IMR-90 (cell line): ENCODE results near the gene MMP23B. TPM values are rescaled to one million over a fixed set of nuclear protein-coding genes. Genes with fewer than 3 reads are reported as not detected.
"Not testable (repeated sequence)": the region's sequence is repeated elsewhere in the genome, so short reads cannot be mapped to it uniquely, and the experiment has no call there.

ENCODE experiments used
- ATAC-seq: fragments of 200-7000 bp; cut with Tn5 transposase; 2 replicates; pipeline ENCODE4 v1.9.1; 2020; ENCODE audit warnings: low read depth, mild to moderate bottlenecking, moderate library complexity
- BruUV-seq: library from RNA; stranded (reverse); fragments of 400-500 nt; replicated peaks from 2 replicates; lab custom pipeline; 2021; lab: Mats Ljungman, UMichigan
- CTCF ChIA-PET: fragments of 300-600 bp; formaldehyde crosslinking; extraction: SDS; loops from one replicate; lab custom pipeline; 2021; ENCODE audit warnings: antibody characterized with exemption; lab: Yijun Ruan, JAX
- POLR2A ChIA-PET: fragments of 300-600 bp; sonication (Branson Sonifier 250); formaldehyde crosslinking; loops from one replicate; lab custom pipeline; 2022; ENCODE audit warnings: antibody characterized with exemption; ENCODE audit not compliant: unreplicated experiment; lab: Charles Lee
- DNase-seq: peaks from one replicate; pipeline ENCODE4 v3.0.0; 2013
- H2AFZ ChIP-seq: replicated peaks from 2 replicates; pipeline ENCODE3; 2013; ENCODE audit warnings: low read length, mild to moderate bottlenecking; ENCODE audit not compliant: poor library complexity
- H2AK5ac ChIP-seq: 2 replicates; pipeline ENCODE4 v1.6.1; 2013; ENCODE audit warnings: low read depth, low read length, inconsistent platforms
- H2AK9ac ChIP-seq: replicated peaks from 2 replicates; pipeline ENCODE3; 2013; ENCODE audit warnings: mild to moderate bottlenecking, low read depth, low read length, moderate library complexity; ENCODE audit not compliant: poor library complexity
- H2BK120ac ChIP-seq: 2 replicates; pipeline ENCODE4 v1.6.1; 2013; ENCODE audit warnings: low read depth, low read length, inconsistent platforms
- H2BK15ac ChIP-seq: 3 replicates; pipeline ENCODE4 v1.6.1; 2013; ENCODE audit warnings: low read depth, low read length, inconsistent platforms
- H2BK20ac ChIP-seq: 2 replicates; pipeline ENCODE4 v1.6.1; 2013; ENCODE audit warnings: low read depth, mild to moderate bottlenecking, inconsistent platforms, low read length, moderate library complexity
- H2BK5ac ChIP-seq: 2 replicates; pipeline ENCODE4 v1.6.1; 2013; ENCODE audit warnings: mild to moderate bottlenecking, low read depth, low read length, inconsistent platforms; ENCODE audit not compliant: poor library complexity, severe bottlenecking
- H3K14ac ChIP-seq: replicated peaks from 2 replicates; pipeline ENCODE4 v1.6.1; 2013; ENCODE audit warnings: low read depth, low read length, inconsistent platforms
- H3K18ac ChIP-seq: 2 replicates; pipeline ENCODE4 v1.6.1; 2013; ENCODE audit warnings: low read depth, low read length, control low read depth
- H3K23ac ChIP-seq: 2 replicates; pipeline ENCODE4 v1.6.1; 2013; ENCODE audit warnings: low read depth, low read length, inconsistent platforms
- H3K27ac ChIP-seq: 2 replicates; pipeline ENCODE4 v1.5.1; 2013; ENCODE audit warnings: mild to moderate bottlenecking, control low read depth, low read length; ENCODE audit not compliant: insufficient read depth
- H3K27me3 ChIP-seq: 2 replicates; pipeline ENCODE4 v1.6.1; 2013; ENCODE audit warnings: low read length; ENCODE audit not compliant: control insufficient read depth, insufficient read depth
- H3K36me3 ChIP-seq: 2 replicates; pipeline ENCODE4 v1.6.1; 2013; ENCODE audit warnings: low read length, mixed read lengths; ENCODE audit not compliant: control insufficient read depth, insufficient read depth
- H3K4ac ChIP-seq: 2 replicates; pipeline ENCODE4 v1.6.1; 2013; ENCODE audit warnings: low read depth, low read length, inconsistent platforms
- H3K4me1 ChIP-seq: 2 replicates; pipeline ENCODE4 v1.6.1; 2013; ENCODE audit warnings: low read length, mixed read lengths; ENCODE audit not compliant: control insufficient read depth, insufficient read depth
- H3K4me2 ChIP-seq: 2 replicates; pipeline ENCODE4 v1.6.1; 2013; ENCODE audit warnings: low read depth, mild to moderate bottlenecking, control low read depth, low read length, moderate library complexity
- H3K4me3 ChIP-seq: 2 replicates; pipeline ENCODE4 v1.5.1; 2013; ENCODE audit warnings: low read depth, mild to moderate bottlenecking, control low read depth, low read length, moderate library complexity; ENCODE audit not compliant: insufficient read depth
- H3K56ac ChIP-seq: 2 replicates; pipeline ENCODE4 v1.6.1; 2013; ENCODE audit warnings: low read length, inconsistent platforms; ENCODE audit not compliant: insufficient read depth; ENCODE audit errors: extremely low read depth
- H3K79me1 ChIP-seq, 2 experiments: 2 replicates each; pipeline ENCODE4 v1.6.1; 2013; ENCODE audit warnings: low read length in 2 of 2, inconsistent platforms in 1 of 2, low read depth in 1 of 2
- H3K9ac ChIP-seq: 2 replicates; pipeline ENCODE4 v1.6.1; 2013; ENCODE audit warnings: low read depth, low read length, control low read depth
- H3K9me1 ChIP-seq: 2 replicates; pipeline ENCODE4 v1.6.1; 2013; ENCODE audit warnings: low read length, inconsistent platforms; ENCODE audit not compliant: insufficient read depth
- H3K9me3 ChIP-seq: 2 replicates; pipeline ENCODE4 v1.6.1; 2013; ENCODE audit warnings: low read length; ENCODE audit not compliant: control insufficient read depth, insufficient read depth
- H4K20me1 ChIP-seq: 2 replicates; pipeline ENCODE4 v1.6.1; 2013; ENCODE audit warnings: low read length, inconsistent platforms; ENCODE audit not compliant: insufficient read depth
- H4K5ac ChIP-seq: 2 replicates; pipeline ENCODE4 v1.6.1; 2013; ENCODE audit warnings: mild to moderate bottlenecking, low read depth, low read length, control low read depth
- H4K8ac ChIP-seq, 2 experiments: 2 replicates each; pipeline ENCODE4 v1.6.1; 2013; ENCODE audit warnings: low read depth in 2 of 2, low read length in 2 of 2, control low read depth in 1 of 2, inconsistent platforms in 1 of 2
- H4K91ac ChIP-seq: 2 replicates; pipeline ENCODE4 v1.6.1; 2013; ENCODE audit warnings: low read depth, low read length, inconsistent platforms; ENCODE audit not compliant: insufficient read depth
- WGBS, 2 experiments: methylation state at CpG; one replicate each; pipeline versions ENCODE4 v1.1.5 to v1.1.7; 2013; ENCODE audit warnings: missing lambda C conversion rate in 2 of 2; ENCODE audit not compliant: insufficient read length in 1 of 2; ENCODE audit errors: extremely low coverage in 2 of 2; 5-methylcytosine and 5-hydroxymethylcytosine counted together
- dilution Hi-C: fragments of 300-500 bp; cut with HindIII; formaldehyde crosslinking; loops from one replicate; pipeline ENCODE4 v1.14.3; 2018; ENCODE audit warnings: low sequenced_read_pairs; ENCODE audit not compliant: unreplicated experiment
- in situ Hi-C: fragments of 300-500 bp; cut with MboI; formaldehyde crosslinking; loops from 3 replicates; pipeline ENCODE4 v1.14.3; 2019; ENCODE audit warnings: low sequenced_read_pairs, inconsistent platforms, mixed read lengths
- intact Hi-C: fragments of 100-400 bp; cut with micrococcal nuclease; formaldehyde crosslinking; loops from 2 replicates; pipeline ENCODE4 v1.10.0; 2022
- polyA plus RNA-seq, 3 experiments: library from polyadenylated mRNA; depleted of rRNA; stranded (reverse); fragments of >200 nt; gene quantifications; 2 replicates each; pipeline ENCODE4 v1.2.3, GENCODE V29; 2012; ENCODE audit warnings: low replicate concordance in 1 of 3
- total RNA-seq: library from RNA; depleted of rRNA; stranded (reverse); fragments of >200 nt; gene quantifications from 2 replicates; pipeline ENCODE4 v1.2.3, GENCODE V29; 2012

Gene MMP23B
- total and polyA plus RNA-seq, 2 of the 4 experiments (the other 2 are of a cell fraction) = 1.1 to 5.4 TPM

- H4K5ac ChIP-seq, H2AK5ac ChIP-seq, H2BK5ac ChIP-seq, H2BK120ac ChIP-seq, H3K4me3 ChIP-seq, H4K20me1 ChIP-seq, H2BK20ac ChIP-seq, H3K27ac ChIP-seq, H3K9me3 ChIP-seq, H3K9ac ChIP-seq, H3K79me1 ChIP-seq, H3K4ac ChIP-seq, H2AFZ ChIP-seq, H2BK15ac ChIP-seq, CTCF ChIA-PET, H3K14ac ChIP-seq, H3K9me1 ChIP-seq, H3K4me1 ChIP-seq, H3K36me3 ChIP-seq, ATAC-seq, H2AK9ac ChIP-seq, H3K18ac ChIP-seq, dilution Hi-C loops, H3K56ac ChIP-seq, BruUV-seq, in situ Hi-C loops, H3K4me2 ChIP-seq, intact Hi-C loops, H3K23ac ChIP-seq, H4K91ac ChIP-seq, H4K8ac ChIP-seq, POLR2A ChIA-PET, DNase-seq: not testable (repeated sequence)
- peaks cover 23% of the 10 kb centered on the region for H3K27me3 ChIP-seq
- 86% methylated on average over 2 of the region's 2 CpGs; no CpG with 5 or more reads in 1 of the 2 experiments for WGBS, 2 experiments
Measured at GRCh38 chr1:1595341-1595740, 36.6 kb upstream of the MMP23B start.
